GM12801 (cell line): ENCODE results near the gene SYNPO2.

ENCODE experiments used
- CTCF ChIP-seq: IDR thresholded peaks from one replicate; pipeline ENCODE4 v1.5.1; 2011; ENCODE audit warnings: control low read depth; ENCODE audit not compliant: insufficient read length; ENCODE audit errors: extremely low read depth

The SYNPO2 gene

GRCh38 chr4:119039160-119039559 lies 150.5 kb downstream of the SYNPO2 start:
- TF ChIP-seq CTCF: no peak

DNA sequence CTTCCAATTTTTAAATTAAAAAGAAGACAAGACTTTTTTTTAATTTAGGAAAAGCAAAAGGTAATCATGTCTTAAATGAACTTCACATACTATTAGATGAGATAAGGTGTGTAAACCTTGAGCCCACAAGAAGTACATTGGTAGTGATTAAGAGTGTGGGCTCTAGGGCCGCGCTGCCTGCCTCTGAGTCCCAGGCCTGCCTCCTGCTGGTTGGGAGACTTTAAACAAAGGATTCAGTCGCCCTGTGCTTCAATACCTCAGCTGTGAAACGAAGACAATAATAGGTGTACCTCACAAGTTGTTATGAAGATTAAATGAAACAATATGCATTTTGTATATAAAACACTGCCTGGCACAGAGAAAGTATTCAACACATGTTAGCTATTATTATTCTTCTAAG lies 151.1 kb downstream of the SYNPO2 start:
- no peak for TF ChIP-seq CTCF

DNA sequence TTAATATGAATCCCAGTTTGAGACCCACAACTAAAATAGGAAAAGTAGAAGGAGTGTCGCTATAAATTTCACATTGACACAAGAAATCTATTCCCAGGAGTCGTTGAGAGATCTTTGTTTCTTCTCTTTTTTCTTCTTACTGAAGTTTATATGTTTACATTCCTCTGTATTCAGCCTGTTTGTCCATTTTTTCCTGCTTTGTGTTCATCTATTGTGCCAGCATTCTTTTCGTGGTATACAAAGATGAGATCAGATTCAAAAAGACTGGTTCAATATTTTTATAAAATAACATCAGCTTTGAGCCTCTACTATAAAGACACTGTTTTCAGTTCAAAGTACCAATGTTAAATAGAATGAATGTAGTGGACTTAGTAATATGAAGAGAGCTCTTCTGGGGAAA lies 151.6 kb downstream of the SYNPO2 start:
- no peak for TF ChIP-seq CTCF

DNA sequence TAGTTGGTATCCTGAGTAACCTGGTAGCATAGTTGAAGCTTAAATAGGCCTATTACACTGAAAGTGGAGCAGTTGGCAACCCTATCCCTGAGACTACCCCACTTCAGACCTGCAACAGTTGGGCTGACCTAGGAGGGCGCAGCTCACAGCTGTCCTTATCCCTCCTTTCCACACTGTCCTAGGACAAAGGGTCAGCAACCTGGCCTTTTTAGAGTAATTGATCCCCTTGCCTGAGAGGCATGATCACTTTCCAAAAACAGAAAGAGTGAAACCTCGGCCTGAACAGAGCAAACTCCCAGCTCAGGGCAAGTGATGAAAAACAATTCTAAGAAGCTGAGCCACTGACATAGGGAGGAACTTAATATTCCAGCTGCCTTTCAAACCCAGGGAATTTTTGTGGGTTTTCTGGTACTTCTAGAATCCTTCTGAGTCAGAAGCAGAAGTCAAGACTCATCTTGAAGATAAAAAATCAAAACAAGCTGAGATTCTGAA lies 152.1 kb downstream of the SYNPO2 start:
- no peak for TF ChIP-seq CTCF

GRCh38 chr4:119041396-119041795 lies 152.7 kb downstream of the SYNPO2 start:
- TF ChIP-seq CTCF: no peak

GRCh38 chr4:119041951-119042560 lies 153.4 kb downstream of the SYNPO2 start:
- TF ChIP-seq CTCF: no peak

DNA sequence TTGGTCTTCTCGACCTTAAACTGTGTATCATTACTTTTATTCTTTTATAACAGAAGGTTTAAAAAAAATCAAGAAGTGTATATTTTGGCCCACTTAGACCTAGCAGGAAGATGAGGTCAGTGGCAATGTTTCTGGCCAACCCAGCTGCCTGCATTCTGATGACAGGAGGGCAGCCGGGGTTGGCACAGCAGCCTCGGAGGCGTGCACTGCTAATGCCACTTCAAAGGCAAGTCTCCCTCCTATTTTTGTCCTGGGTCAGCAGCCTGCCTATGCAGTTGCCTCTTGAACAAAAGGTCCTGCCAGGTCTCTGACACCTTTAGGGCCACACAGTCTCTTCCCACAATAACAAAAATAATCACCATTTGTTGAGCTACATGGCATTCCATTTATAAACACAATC lies 157.6 kb downstream of the SYNPO2 start:
- TF ChIP-seq CTCF: no peak
